ENCODE results near the gene RAD1.

Gene RAD1

GRCh38 chr5:34865091-34865490, 50.2 kb downstream of the RAD1 start:
- Histone ChIP-seq H4K8ac (ENCODE audit: low read depth, low read length) (no peak overlapping the region), H3K23ac (ENCODE audit: low read depth, low read length, poor library complexity) (no peak overlapping the region), H3K18ac (ENCODE audit: low read length) (no peak overlapping the region), H2AFZ (ENCODE audit: low read length) (no peak overlapping the region), H2BK120ac (ENCODE audit: low read depth, low read length) (no peak overlapping the region), H2BK15ac (ENCODE audit: low read length) (no peak overlapping the region), H3K36me3 (replicated peaks in 1 of 2; ENCODE audit: control insufficient read depth in 2 of 2, insufficient read depth in 2 of 2, low read length in 2 of 2) (no peaks in the 10 kb centered on the region), H2BK5ac (ENCODE audit: low read length) (no peak overlapping the region), H3K14ac (ENCODE audit: low read length) (no peak overlapping the region), H3K79me1 (ENCODE audit: low read depth, low read length) (no peaks in the 10 kb centered on the region), H3K4me3 (ENCODE audit: low read length in 2 of 2) (no peak overlapping the region), H3K27ac (replicated peaks; ENCODE audit: low read length) (no peak overlapping the region), H3K4me1 (ENCODE audit: control insufficient read depth in 2 of 2, insufficient read depth in 1 of 2, low read depth in 1 of 2, low read length in 2 of 2) (peaks cover 4 to 9% of the 10 kb centered on the region in 2 donors), H4K91ac (ENCODE audit: low read depth, low read length, poor library complexity) (no peak overlapping the region), H2AK5ac (ENCODE audit: low read depth, low read length) (no peak overlapping the region), H2BK12ac (ENCODE audit: low read length) (no peak overlapping the region), H3K9ac (ENCODE audit: low read depth, low read length, poor library complexity) (no peak overlapping the region), H3K9me3 (replicated peaks in 1 of 2; ENCODE audit: control insufficient read depth in 2 of 2, insufficient read depth in 1 of 2, low read depth in 1 of 2, low read length in 2 of 2) (no peaks in the 10 kb centered on the region), H3K4me2 (ENCODE audit: insufficient read depth, low read length, poor library complexity, severe bottlenecking) (no peak overlapping the region), H3K4ac (ENCODE audit: low read length) (no peak overlapping the region), H3K27me3 (ENCODE audit: control insufficient read depth in 3 of 3, insufficient read depth in 3 of 3, low read depth in 1 of 3, low read length in 3 of 3) (no peaks in the 10 kb centered on the region)
- no peak for DNase-seq (ENCODE audit: low spot score)
- no CpG with 5 or more reads among the region's 2 CpGs for WGBS, 2 donors (ENCODE audit: extremely low coverage in 2 of 2, insufficient read length in 2 of 2, insufficient replicate concordance in 1 of 2)

- H2BK15ac ChIP-seq (ENCODE audit: low read length) = no peak overlapping the region
- no peaks in the 10 kb centered on the region for H3K36me3 ChIP-seq (replicated peaks in 1 of 2; ENCODE audit: control insufficient read depth in 2 of 2, insufficient read depth in 2 of 2, low read length in 2 of 2)
- no peak overlapping the region for H2BK5ac ChIP-seq (ENCODE audit: low read length)
- WGBS, 2 donors (ENCODE audit: extremely low coverage in 2 of 2, insufficient read length in 2 of 2, insufficient replicate concordance in 1 of 2) = no CpG with 5 or more reads among the region's 3 CpGs
- H3K4ac ChIP-seq (ENCODE audit: low read length) = no peak overlapping the region
- H3K27me3 ChIP-seq (ENCODE audit: control insufficient read depth in 3 of 3, insufficient read depth in 3 of 3, low read depth in 1 of 3, low read length in 3 of 3) = no peaks in the 10 kb centered on the region
- H2AFZ ChIP-seq (ENCODE audit: low read length) = no peak overlapping the region
- H3K4me3 ChIP-seq (ENCODE audit: low read length in 2 of 2) = no peak overlapping the region
- H3K27ac ChIP-seq (replicated peaks; ENCODE audit: low read length) = no peak overlapping the region
- H2BK120ac ChIP-seq (ENCODE audit: low read depth, low read length) = no peak overlapping the region
- H3K14ac ChIP-seq (ENCODE audit: low read length) = no peak overlapping the region
- H3K9me3 ChIP-seq (replicated peaks in 1 of 2; ENCODE audit: control insufficient read depth in 2 of 2, insufficient read depth in 1 of 2, low read depth in 1 of 2, low read length in 2 of 2) = no peaks in the 10 kb centered on the region
- no peak overlapping the region for H3K18ac ChIP-seq (ENCODE audit: low read length)
- DNase-seq (ENCODE audit: low spot score) = no peak
- peaks cover 4 to 9% of the 10 kb centered on the region in 2 donors for H3K4me1 ChIP-seq (ENCODE audit: control insufficient read depth in 2 of 2, insufficient read depth in 1 of 2, low read depth in 1 of 2, low read length in 2 of 2)
- no peak overlapping the region for H3K23ac ChIP-seq (ENCODE audit: low read depth, low read length, poor library complexity)
- no peaks in the 10 kb centered on the region for H3K79me1 ChIP-seq (ENCODE audit: low read depth, low read length)
- no peak overlapping the region for H2BK12ac ChIP-seq (ENCODE audit: low read length)
- no peak overlapping the region for H3K9ac ChIP-seq (ENCODE audit: low read depth, low read length, poor library complexity)
- H4K8ac ChIP-seq (ENCODE audit: low read depth, low read length) = no peak overlapping the region
- no peak overlapping the region for H2AK5ac ChIP-seq (ENCODE audit: low read depth, low read length)
- H3K4me2 ChIP-seq (ENCODE audit: insufficient read depth, low read length, poor library complexity, severe bottlenecking) = no peak overlapping the region
- H4K91ac ChIP-seq (ENCODE audit: low read depth, low read length, poor library complexity) = no peak overlapping the region
These were observed 51.4 kb downstream of the RAD1 start for GRCh38 chr5:34863946-34864345.

- WGBS, 2 donors (ENCODE audit: extremely low coverage in 2 of 2, insufficient read length in 2 of 2, insufficient replicate concordance in 1 of 2) = no CpG with 5 or more reads among the region's 5 CpGs
- Histone ChIP-seq H3K14ac (ENCODE audit: low read length) (no peak overlapping the region), H3K9me3 (replicated peaks in 1 of 2; ENCODE audit: control insufficient read depth in 2 of 2, insufficient read depth in 1 of 2, low read depth in 1 of 2, low read length in 2 of 2) (no peaks in the 10 kb centered on the region), H2BK5ac (ENCODE audit: low read length) (no peak overlapping the region), H2AK5ac (ENCODE audit: low read depth, low read length) (no peak overlapping the region), H3K18ac (ENCODE audit: low read length) (no peak overlapping the region), H3K4me1 (ENCODE audit: control insufficient read depth in 2 of 2, insufficient read depth in 1 of 2, low read depth in 1 of 2, low read length in 2 of 2) (peaks cover 0 to 8% of the 10 kb centered on the region in 2 donors), H3K9ac (ENCODE audit: low read depth, low read length, poor library complexity) (no peak overlapping the region), H2BK12ac (ENCODE audit: low read length) (no peak overlapping the region), H3K27me3 (ENCODE audit: control insufficient read depth in 3 of 3, insufficient read depth in 3 of 3, low read depth in 1 of 3, low read length in 3 of 3) (no peaks in the 10 kb centered on the region), H3K23ac (ENCODE audit: low read depth, low read length, poor library complexity) (no peak overlapping the region), H3K36me3 (replicated peaks in 1 of 2; ENCODE audit: control insufficient read depth in 2 of 2, insufficient read depth in 2 of 2, low read length in 2 of 2) (no peaks in the 10 kb centered on the region), H4K91ac (ENCODE audit: low read depth, low read length, poor library complexity) (no peak overlapping the region), H3K79me1 (ENCODE audit: low read depth, low read length) (no peaks in the 10 kb centered on the region), H2AFZ (ENCODE audit: low read length) (no peak overlapping the region), H2BK15ac (ENCODE audit: low read length) (no peak overlapping the region), H3K4ac (ENCODE audit: low read length) (no peak overlapping the region), H3K27ac (replicated peaks; ENCODE audit: low read length) (no peak overlapping the region), H2BK120ac (ENCODE audit: low read depth, low read length) (no peak overlapping the region), H4K8ac (ENCODE audit: low read depth, low read length) (no peak overlapping the region), H3K4me2 (ENCODE audit: insufficient read depth, low read length, poor library complexity, severe bottlenecking) (no peak overlapping the region), H3K4me3 (ENCODE audit: low read length in 2 of 2) (no peak overlapping the region)
- no peak for DNase-seq (ENCODE audit: low spot score)
These were observed 56.1 kb downstream of the RAD1 start for GRCh38 chr5:34859253-34859652.

GRCh38 chr5:34858790-34859189, 56.5 kb downstream of the RAD1 start:
- H2BK5ac ChIP-seq (ENCODE audit: low read length) = no peak overlapping the region
- H3K4me2 ChIP-seq (ENCODE audit: insufficient read depth, low read length, poor library complexity, severe bottlenecking) = no peak overlapping the region
- H3K36me3 ChIP-seq (replicated peaks in 1 of 2; ENCODE audit: control insufficient read depth in 2 of 2, insufficient read depth in 2 of 2, low read length in 2 of 2) = no peaks in the 10 kb centered on the region
- no peak overlapping the region for H4K8ac ChIP-seq (ENCODE audit: low read depth, low read length)
- no peak overlapping the region for H3K4me3 ChIP-seq (ENCODE audit: low read length in 2 of 2)
- H2BK12ac ChIP-seq (ENCODE audit: low read length) = no peak overlapping the region
- peaks cover 0 to 13% of the 10 kb centered on the region in 2 donors for H3K4me1 ChIP-seq (ENCODE audit: control insufficient read depth in 2 of 2, insufficient read depth in 1 of 2, low read depth in 1 of 2, low read length in 2 of 2)
- H2BK120ac ChIP-seq (ENCODE audit: low read depth, low read length) = no peak overlapping the region
- no peak overlapping the region for H2AFZ ChIP-seq (ENCODE audit: low read length)
- no peak overlapping the region for H3K18ac ChIP-seq (ENCODE audit: low read length)
- no peak for DNase-seq (ENCODE audit: low spot score)
- H2AK5ac ChIP-seq (ENCODE audit: low read depth, low read length) = no peak overlapping the region
- H3K27ac ChIP-seq (replicated peaks; ENCODE audit: low read length) = no peak overlapping the region
- H3K9me3 ChIP-seq (replicated peaks in 1 of 2; ENCODE audit: control insufficient read depth in 2 of 2, insufficient read depth in 1 of 2, low read depth in 1 of 2, low read length in 2 of 2) = no peaks in the 10 kb centered on the region
- H3K27me3 ChIP-seq (ENCODE audit: control insufficient read depth in 3 of 3, insufficient read depth in 3 of 3, low read depth in 1 of 3, low read length in 3 of 3) = no peaks in the 10 kb centered on the region
- WGBS, 2 donors (ENCODE audit: extremely low coverage in 2 of 2, insufficient read length in 2 of 2, insufficient replicate concordance in 1 of 2) = no CpG with 5 or more reads among the region's 2 CpGs
- H3K23ac ChIP-seq (ENCODE audit: low read depth, low read length, poor library complexity) = no peak overlapping the region
- H3K4ac ChIP-seq (ENCODE audit: low read length) = no peak overlapping the region
- no peak overlapping the region for H2BK15ac ChIP-seq (ENCODE audit: low read length)
- H3K79me1 ChIP-seq (ENCODE audit: low read depth, low read length) = no peaks in the 10 kb centered on the region
- no peak overlapping the region for H4K91ac ChIP-seq (ENCODE audit: low read depth, low read length, poor library complexity)
- no peak overlapping the region for H3K9ac ChIP-seq (ENCODE audit: low read depth, low read length, poor library complexity)
- H3K14ac ChIP-seq (ENCODE audit: low read length) = no peak overlapping the region

Data from neuronal stem cell (in vitro differentiated cells).